GM19395 (cell line): Measurements from ENCODE around the gene KCNJ12.
"Not testable (repeated sequence)": the region's sequence is repeated elsewhere in the genome, so short reads cannot be mapped to it uniquely, and the experiment has no call there.

Experiments
- ATAC-seq: cut with Tn5 transposase; IDR thresholded peaks from one replicate; pipeline ENCODE4 v1.9.1; 2021; ENCODE audit warnings: mild to moderate bottlenecking, moderate library complexity; ENCODE audit not compliant: unreplicated experiment

KCNJ12 gene

DNA sequence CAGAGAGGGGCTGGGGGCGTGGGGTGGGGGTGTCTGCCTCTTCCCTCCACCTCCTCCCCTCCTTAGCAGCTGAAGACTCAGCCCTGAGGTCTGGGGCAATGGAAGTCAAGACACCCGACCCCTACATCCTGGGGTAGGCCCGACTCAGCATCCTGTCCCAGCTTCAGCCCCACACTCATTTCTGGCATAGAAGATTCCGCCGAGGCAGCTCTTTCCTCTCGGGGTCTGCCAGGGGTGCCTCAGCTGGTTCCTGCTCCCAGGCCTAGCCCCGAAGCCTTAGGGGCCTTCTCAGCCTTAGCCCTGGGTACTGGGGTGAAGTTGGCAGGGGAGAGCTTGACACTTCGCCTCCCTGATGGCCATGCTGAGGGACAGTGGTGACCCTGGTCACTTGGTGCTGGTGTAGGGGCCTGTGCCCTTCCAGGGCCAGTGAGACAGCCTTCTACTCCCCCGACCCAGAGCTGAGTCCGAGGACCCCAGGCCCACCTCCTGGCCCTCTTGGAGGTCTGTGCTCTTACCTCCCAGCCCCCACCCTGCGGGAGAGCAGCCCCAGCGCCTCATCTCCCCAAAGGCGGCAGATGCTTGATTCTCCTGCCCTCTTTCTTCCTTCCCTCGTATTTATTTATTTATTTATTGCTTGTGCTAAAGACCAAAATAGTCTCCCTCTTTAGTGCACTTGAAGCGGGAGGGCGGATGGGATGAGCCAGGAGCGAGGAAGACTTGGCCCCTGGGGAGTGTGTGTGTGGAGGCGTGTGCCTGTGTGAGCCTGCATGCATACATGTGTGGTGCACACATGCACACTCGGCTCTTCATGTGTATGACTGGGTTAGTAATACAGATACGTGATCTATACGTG lies 42.5 kb downstream of the KCNJ12 start:
- no peak for ATAC-seq

DNA sequence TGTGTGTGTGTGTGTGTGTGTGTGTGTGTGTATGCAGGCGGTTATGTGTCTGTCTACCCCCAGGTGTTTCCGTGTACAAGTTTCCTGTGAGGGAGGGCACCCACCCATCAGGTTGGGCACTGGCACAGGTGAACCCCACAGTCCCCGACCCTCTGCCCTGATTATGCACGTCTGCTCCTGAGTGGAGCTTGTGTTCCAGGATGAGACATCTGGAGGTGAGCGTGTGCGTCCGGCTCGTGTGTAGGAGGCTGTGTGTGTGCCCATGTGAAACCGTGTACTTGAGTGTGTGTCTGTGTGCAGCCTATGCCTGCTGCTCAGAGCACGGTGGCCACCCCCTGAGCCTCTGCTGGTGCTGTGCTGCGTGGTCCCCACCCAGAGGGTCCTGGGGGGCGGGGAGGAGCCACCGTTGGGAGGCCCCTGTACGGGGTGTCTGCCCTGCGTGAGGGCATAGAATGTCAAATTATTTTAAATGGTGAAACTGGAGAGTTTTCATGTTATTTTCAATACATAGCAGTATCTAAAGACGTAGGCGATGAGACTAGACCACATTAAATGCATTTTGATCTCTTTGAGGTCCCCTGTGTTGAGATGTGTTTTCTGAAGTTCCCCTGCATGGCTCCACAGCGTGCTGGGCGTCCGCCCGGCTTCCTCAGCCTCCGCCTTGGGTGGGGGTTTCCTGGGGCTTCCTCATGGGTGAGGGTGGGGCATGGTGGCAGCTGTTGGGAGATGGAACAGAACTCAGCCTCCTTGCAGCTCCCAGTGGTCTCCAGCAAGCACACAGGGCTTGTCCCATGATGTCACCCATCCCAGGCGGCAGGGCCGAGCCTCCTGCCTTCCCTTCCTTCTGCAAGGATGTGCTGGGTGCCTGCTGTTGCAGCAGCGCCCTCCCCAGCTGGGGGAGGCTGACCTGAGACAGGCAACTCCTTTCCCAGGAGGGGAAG lies 43.4 kb downstream of the KCNJ12 start:
- ATAC-seq, result no peak

DNA sequence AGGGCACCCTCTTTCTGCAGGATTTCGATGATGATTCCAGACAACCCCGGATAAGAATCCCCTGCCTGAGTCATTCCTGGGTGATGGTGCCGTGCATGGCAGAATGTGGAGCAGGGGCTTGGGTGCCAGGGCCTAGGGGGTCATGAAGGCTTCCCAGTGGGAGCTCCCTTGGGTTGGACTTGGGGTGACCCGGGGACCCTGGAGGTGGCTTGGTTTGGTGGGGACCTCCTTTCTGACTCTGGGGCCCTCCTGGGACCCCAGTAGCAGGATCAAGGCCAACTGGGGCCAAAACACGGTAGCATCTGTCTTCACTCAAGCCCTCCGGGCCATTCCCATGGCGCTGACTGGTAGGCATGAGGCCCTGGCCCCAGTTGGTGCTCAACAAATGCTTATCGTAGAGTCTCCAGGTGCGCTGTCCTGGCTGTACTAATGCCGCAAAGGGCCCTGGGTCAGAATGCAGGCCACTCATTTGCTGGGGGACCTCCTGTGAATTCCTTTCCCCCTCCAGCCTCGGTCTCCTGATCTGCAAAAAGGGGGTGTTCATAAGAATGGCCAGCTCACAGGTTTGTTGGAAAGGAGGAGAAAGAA lies 44.4 kb downstream of the KCNJ12 start:
- ATAC-seq, result not testable (repeated sequence)

DNA sequence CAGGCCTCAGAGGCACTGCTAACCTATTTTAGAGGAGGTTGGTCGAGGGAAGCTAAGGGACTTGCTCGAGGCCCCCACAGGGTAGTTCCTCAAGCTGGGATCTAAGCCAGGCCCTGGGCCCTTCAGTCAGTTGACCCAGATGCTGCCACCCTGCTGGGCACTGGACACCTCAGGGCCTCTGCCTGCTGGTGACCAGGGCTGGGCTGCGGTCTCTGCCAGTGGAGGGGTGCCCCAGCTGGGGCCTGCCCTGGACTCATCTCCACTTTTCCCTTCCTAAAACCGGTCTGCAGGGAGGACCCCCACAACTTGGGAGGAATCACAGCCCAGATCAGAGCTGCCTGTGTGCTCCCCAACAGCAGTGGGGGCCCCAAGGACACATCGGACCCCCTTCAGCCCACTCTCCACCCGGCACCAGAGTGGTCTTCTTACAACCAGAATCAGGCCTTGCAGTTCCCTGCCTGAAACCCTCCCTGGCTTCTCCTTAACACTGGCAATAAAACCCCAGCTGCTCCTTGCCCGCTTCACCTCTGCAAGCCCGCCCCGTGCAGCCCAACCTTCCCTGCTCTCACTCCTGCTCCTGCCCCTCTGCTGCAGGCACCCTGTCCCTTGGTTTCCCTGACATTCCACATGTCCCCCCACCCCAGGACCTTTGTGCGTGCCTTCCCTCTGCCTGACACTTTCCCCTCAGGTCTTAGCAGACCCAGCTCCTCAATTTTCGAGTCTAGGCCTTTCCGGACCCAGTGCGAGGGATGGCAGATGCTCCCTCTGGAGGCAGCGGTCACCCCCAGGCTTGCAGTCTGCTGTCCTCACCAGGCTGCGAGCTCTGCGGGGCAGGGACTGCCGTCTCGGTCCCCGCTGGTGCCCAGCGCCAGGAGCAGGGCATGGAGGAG lies 45.5 kb downstream of the KCNJ12 start:
- not testable (repeated sequence) for ATAC-seq

DNA sequence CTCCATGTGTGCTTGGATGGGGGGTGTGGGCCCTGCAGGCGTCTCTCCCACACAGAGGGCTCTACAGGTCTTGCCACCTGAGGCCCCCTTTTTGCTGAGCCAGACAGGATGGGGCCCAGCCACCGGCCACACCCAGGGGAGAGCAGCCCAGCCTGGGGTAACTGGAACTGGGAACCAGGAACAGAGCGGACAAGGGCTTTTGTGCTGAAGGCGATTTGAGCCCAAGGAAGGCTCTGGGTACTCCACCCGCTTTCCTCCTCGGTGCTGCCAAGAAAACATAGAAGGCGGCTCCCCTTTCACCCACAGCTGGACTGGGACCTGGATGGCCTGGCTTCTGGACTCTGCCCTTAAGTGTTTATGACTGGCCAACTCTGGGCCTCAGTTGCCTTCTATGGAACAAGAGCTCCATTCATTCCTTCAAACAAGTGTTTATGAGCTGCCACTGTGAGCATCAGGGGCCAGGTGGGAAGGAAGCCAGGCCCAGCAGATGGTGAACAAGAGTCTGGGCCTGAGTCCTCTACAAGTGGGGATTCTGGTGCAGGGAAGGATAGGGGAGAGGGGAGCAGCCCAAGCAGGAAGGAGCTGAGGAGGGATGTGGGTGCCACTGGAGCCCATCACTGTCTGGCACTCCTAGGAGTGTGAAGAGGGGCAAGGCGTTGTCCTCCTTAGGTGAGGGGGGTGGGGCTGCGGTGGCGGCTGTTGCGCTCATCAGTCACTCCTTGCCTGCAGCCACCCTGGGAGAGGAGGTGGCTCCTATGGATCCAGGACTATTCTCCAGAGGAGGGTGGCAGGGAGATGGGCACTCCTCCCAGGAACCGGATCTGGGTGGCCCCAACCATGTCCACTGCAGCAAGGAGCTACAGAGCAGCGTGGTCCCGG lies 46.4 kb downstream of the KCNJ12 start:
- ATAC-seq, result not testable (repeated sequence)

DNA sequence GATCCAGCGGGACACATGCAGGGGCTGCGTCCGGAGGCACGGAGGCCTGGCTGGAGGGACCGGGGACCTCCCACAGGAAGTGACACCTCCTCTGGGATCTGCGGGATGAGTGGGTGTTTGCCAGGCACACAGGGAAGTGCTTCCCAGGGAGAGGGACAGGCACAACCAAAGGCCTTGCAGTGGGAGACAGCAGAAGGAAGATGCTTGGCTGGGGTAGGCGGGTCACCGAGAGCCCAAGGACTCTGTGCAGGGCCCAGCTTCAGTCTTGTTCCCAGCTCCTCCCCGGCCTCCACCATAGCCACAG lies 47.0 kb downstream of the KCNJ12 start:
- not testable (repeated sequence) for ATAC-seq

DNA sequence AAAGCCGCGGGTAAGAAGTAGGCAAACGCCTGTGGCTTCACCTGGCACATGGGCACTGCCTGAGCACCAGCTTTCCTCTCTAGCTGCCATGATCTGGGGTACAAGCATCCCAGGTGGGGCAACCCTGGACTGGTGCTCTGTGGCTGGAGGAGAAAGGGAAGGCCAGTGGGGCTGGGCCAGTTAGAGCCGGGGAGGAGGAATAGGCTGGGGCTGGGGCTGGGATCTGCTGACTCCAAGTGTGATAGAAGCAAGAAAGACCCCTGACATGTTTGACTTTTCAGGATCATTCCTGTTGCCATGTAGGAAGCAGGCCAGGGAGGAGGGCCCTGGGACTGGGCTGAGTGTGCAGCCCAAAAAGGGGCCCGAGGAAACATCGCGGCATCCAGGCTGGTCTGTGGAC lies 48.5 kb downstream of the KCNJ12 start:
- not testable (repeated sequence) for ATAC-seq

DNA sequence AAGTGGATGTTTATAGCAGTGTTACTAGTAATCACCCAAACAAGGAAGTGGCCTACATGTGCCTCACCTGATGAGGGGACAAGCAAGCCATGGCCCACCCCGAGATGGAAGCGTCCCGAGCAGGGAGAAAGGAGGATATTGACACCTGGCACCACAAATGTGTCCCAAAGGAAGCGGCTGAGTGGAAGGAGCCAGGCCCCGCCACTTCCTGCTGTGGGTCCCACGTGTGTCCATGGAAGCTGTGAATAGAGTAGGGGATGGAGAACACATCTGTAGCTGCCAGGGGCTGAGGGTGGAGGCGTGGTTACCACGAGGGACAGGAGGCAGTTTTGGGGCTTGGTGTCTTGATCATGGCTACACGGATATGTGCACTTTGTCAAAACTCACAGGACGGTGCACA lies 49.2 kb downstream of the KCNJ12 start:
- no peak for ATAC-seq

DNA sequence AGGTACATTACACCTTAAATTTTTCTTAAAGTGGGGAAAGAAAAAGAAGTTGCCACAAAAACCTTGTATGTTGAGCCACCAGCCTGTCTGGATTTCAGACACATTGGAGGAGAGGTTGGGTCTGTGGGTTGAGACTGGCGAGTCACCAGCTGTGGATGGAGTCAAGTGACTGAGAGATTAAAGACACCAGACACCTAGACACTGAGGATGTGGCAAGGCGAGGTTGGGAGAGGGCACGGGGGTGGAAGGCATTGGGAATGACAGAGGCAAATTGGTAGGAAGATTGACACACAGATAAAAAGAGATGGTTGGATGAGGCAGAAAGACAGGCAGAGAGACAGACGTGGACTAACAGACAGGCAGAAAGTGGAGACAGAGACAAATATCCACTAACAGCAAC lies 49.6 kb downstream of the KCNJ12 start:
- no peak for ATAC-seq

DNA sequence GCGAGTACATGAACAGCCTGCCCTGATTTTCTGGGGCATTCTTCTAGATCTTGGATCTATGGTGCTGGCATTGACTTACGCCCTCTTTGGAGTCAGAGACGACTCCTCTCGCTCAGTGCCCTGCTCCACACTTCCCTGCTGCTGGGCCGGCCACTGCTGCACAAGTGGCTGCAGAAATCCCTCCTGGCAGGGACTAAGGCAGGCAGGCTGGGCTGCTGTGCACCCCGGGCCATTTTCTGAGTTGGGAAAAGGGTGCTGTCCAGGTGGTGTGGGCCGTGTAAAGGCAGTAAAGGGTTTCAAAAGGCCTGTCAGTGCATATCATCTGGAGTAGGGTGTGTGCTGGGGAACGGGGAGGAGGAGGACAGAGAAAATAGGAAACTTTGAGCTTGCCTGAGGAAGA lies 50.1 kb downstream of the KCNJ12 start:
- not testable (repeated sequence) for ATAC-seq

DNA sequence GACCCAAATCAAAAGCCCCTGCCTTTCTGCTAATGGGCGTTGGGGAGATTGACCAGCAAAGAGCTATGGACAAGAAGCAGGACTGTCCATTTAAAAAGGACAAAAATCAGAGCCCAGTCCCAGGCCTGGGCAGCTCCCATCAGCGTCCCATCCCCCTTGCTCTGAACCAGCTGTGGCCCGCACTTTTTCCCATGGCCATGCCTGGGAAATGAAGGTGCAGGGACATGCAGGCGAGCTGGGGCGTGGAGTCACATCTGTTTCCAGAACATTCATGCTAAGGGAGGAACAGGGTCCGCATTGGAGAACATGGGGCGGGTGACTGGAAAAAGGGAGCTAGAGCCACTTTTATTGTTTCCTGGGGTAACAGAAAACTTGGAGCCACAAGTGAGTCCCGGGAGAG lies 50.7 kb downstream of the KCNJ12 start:
- ATAC-seq, result not testable (repeated sequence)

DNA sequence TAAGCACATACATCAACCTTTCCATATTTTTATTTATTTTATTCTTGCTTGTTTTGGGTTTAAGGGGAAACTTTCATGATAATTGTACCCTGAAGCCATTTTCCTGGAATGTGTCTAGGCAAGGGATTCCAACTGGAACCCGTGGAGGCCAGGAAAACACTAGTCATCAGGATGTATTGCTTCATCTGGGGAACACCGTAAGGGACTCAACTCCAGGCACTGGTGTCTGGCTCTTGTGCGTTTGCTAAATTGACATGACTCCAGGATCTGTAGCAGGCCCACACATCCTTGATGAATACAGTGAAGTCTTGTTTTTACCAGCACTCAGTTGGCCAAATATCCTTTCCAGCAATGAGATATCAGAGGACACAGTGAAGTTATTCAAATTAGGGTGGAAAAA lies 51.6 kb downstream of the KCNJ12 start:
- not testable (repeated sequence) for ATAC-seq

DNA sequence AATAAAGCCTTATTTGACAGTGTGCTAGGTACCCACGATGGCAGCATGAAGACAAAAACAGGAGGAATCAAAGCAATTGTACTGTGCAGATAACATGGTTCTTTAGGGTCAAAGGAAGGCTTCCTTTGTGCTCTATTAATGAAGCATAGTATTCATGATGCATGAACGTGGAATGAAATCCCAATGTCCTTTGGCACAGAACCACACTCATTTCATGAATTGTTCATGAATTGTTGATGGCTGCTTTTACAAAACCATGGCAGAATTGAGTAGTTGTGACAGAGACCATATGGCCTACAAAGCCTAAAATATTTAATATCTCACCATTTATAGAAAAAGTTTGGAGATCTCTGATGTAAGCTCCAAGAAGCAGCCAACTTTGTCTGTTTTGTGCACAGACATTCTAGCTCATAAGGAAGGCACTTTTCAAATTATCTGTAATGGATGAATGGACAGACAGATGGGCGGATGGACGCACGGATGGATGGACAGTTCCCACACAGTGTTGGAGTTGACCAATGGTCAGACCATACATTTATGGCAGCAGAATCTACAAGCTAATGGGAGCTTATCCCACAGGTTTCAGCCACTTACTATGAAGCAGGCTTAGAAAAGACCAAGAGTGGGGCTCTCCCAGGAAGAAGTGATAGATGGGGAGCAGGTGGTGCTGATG lies 52.7 kb downstream of the KCNJ12 start:
- not testable (repeated sequence) for ATAC-seq

DNA sequence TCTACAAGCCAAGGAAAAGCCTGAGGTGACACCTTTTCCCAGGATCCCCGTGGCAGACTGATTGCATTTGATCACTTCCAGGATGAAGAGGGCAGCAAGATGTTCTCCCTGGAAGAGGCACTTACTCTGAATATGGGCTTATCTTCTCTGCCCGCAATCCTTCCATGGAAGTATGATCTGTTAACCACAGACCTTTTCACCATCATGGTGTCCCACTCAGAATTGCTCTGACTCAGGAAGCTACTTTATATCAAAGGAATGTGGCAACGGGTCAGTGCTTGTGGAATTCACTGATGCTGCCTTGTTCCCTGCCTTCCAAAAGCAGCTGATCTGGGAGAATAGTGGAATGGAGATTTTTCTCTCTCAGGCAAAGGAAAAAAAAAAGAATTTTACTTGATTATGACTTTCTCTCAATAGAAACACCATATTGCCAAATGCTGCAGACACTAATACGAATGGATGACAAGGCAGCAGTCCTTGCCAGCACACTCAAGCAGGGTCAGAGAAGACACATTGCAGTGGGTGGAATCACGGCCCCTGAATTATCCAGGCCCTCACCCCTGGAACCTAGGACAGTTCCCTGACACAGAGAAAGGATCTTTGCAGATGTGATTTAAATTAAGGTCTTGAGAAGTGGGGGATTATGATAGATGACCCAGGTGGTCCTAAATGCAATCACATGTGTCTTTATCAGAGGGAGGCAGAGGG lies 53.9 kb downstream of the KCNJ12 start:
- not testable (repeated sequence) for ATAC-seq

DNA sequence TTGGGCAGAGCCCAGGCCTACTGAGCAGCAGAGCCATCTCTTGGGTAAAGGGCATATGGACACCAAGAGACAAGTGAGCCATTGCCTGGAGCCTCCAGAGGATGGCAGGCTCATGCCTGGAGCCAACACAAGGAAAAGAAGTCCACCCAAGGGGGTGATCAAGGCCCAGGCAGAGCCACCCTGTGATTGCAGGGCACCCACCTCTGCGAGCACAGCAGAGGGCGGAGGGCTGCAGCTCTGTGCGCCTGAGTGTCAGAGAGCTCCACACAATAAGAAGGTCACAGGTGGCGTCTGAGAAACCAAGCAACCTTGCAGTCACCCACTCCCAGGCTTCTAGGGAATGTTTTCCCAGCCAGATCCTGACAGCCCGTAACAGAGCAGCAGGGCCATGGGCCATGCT lies 57.8 kb downstream of the KCNJ12 start:
- not testable (repeated sequence) for ATAC-seq

DNA sequence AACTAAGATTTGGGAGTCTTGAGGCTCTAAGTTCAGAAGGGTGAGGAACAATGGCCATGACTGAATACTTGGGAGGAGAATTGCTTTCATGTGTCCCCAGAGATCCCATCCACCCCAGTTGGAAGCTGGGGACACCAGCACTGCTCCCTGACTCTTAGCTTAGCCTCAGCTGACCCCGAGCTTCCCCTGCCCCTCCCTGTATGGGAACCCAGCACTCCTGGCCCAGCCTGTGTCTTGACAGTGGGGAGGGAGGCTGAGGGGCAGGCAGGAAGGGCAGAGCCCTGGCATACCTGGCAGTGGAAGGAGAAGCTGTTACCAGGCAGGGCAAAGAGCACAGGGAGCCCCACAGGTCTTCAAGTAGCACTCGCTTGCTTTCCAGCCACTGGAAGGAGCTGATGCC lies 58.8 kb downstream of the KCNJ12 start:
- ATAC-seq, result not testable (repeated sequence)

DNA sequence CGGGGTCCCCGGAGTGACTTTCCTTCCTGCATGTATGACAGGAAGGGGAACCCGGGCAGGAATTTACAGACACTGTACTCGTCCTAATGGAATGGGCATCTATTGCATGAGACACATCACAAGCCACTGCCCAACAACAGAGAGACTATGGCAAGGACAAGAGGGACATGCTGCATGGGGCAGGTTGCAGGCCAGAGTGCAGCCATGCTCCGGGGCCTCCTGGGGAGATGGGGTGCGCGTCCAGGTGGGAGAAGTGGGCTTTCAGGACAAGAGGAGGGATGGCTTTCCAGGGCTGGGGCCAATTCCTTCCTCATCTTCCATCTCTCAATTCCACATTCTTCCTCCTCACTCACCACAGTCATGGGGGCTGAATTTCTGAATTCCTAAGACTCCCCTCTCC lies 60.3 kb downstream of the KCNJ12 start:
- ATAC-seq, result not testable (repeated sequence)
